Glomerular visceral epithelial cell (primary cell): ENCODE results near the gene SCN4A.
"Not testable (repeated sequence)": the region's sequence is repeated elsewhere in the genome, so short reads cannot be mapped to it uniquely, and the experiment has no call there.

ENCODE experiments used
- DNase-seq: peaks from one replicate; pipeline ENCODE4 v3.0.0-alpha.2; 2016; ENCODE audit errors: extremely low spot score

The SCN4A gene

GRCh38 chr17:63972796-63973195 is at the start of gene SCN4A:
Gene SCN4A, minus strand, starts transcription at chr17:63972918. Its CDS starts 77 bp downstream, at chr17:63972841.
- no peak for DNase-seq

- DNase-seq, result no peak
Measured at GRCh38 chr17:64020056-64020766, 47.5 kb upstream of the SCN4A start, which contains the start of gene ICAM2. Gene ICAM2, minus strand, starts transcription at chr17:64020633. Its CDS starts 13,942 bp downstream, at chr17:64006691.

- DNase-seq, result not testable (repeated sequence)
Measured at GRCh38 chr17:64019551-64019961, 46.8 kb upstream of the SCN4A start.

GRCh38 chr17:64017381-64017980 is 44.8 kb upstream of the SCN4A start:
- DNase-seq, result no peak

GRCh38 chr17:64016974-64017373 is 44.3 kb upstream of the SCN4A start:
- DNase-seq, result no peak

- no peak for DNase-seq
Measured at GRCh38 chr17:64016231-64016784, 43.6 kb upstream of the SCN4A start.

- DNase-seq, result no peak
Measured at GRCh38 chr17:64015447-64015846, 42.7 kb upstream of the SCN4A start.

GRCh38 chr17:64009571-64010402 is 37.1 kb upstream of the SCN4A start:
- DNase-seq, result no peak

GRCh38 chr17:64008830-64009229 is 36.1 kb upstream of the SCN4A start:
- no peak for DNase-seq

GRCh38 chr17:64008346-64008745 is 35.6 kb upstream of the SCN4A start:
- DNase-seq, result no peak

GRCh38 chr17:64007838-64008282 is 35.1 kb upstream of the SCN4A start:
- DNase-seq, result no peak

GRCh38 chr17:64007089-64007837 is 34.5 kb upstream of the SCN4A start:
- not testable (repeated sequence) for DNase-seq

- no peak for DNase-seq
Measured at GRCh38 chr17:64006361-64007088, 33.8 kb upstream of the SCN4A start.

- no peak for DNase-seq
Measured at GRCh38 chr17:64005734-64006167, 33.0 kb upstream of the SCN4A start.

- no peak for DNase-seq
Measured at GRCh38 chr17:64004903-64005733, 32.4 kb upstream of the SCN4A start.

GRCh38 chr17:64004218-64004770 is 31.6 kb upstream of the SCN4A start:
- no peak for DNase-seq

- DNase-seq, result no peak
Measured at GRCh38 chr17:64003526-64004121, 30.9 kb upstream of the SCN4A start.

- DNase-seq, result no peak
Measured at GRCh38 chr17:64002658-64003525, 30.2 kb upstream of the SCN4A start.
